GM12875 (cell line): Measurements from ENCODE around the gene FN3K.

Experiments used
- H3K4me3 ChIP-seq: one replicate; pipeline ENCODE4 v1.5.1; 2011; ENCODE audit warnings: low read depth, low read length, control low read depth
- CTCF ChIP-seq: IDR thresholded peaks from 2 replicates; pipeline ENCODE4 v1.5.1; 2011; ENCODE audit warnings: low read depth, mild to moderate bottlenecking, control low read depth, inconsistent platforms, low read length, moderate library complexity, borderline replicate concordance; ENCODE audit not compliant: insufficient read depth

Gene FN3K

GRCh38 chr17:82752371-82753200 is 17.2 kb downstream of the FN3K start:
- no peak for TF ChIP-seq CTCF
- H3K4me3 ChIP-seq: peak overlapping the region; percentile 77

DNA sequence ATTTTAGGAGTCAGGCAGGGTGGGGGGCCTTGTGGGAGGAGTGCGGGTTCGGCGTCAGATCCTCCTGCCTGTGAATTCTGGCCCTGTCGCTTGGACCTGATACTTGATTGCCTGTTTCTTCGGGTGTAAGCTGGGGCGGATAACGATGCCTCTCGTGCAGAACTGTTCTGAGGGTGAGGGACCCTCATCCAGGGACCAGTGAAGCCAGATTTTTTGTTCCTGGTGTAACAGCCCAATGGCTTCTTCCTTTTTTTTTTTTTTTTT is 17.7 kb downstream of the FN3K start:
- H3K4me3 ChIP-seq: no peak overlapping the region
- no peak for TF ChIP-seq CTCF

- no peak for TF ChIP-seq CTCF
- no peak overlapping the region for H3K4me3 ChIP-seq
Measured at GRCh38 chr17:82754297-82755208, 19.1 kb downstream of the FN3K start.

- H3K4me3 ChIP-seq: no peak overlapping the region
- no peak for TF ChIP-seq CTCF
Measured at GRCh38 chr17:82756166-82756565, 20.8 kb downstream of the FN3K start.

DNA sequence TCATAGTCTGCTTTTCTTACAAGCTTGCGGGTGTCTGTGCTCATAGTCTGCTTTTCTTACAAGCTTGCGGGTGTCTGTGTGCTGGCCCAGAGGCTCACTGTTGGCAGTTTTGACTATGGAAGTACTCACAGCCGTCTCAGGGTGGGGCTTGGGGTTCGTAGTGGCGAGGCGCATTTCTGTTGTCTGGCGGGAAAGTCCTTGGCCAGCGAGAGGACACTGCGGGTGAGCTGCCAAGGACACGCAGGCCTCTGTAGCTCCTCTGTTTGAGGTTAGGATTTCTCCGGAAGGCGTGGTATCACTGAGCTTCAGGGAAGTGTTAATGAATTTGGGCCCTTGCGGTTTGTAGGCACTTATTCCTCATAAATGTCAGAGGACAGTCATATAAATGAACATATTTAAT is 30.0 kb downstream of the FN3K start:
- no peak for TF ChIP-seq CTCF
- H3K4me3 ChIP-seq: no peak overlapping the region

- H3K4me3 ChIP-seq: no peak overlapping the region
- TF ChIP-seq CTCF: peak; percentile 40; the same call in 1 of the 2 replicates
Measured at GRCh38 chr17:82767041-82767754, 31.8 kb downstream of the FN3K start.

GRCh38 chr17:82769041-82769440 is 33.6 kb downstream of the FN3K start:
- TF ChIP-seq CTCF: no peak
- H3K4me3 ChIP-seq: no peak overlapping the region
